ENCODE results near the gene UGT1A10. TPM values are rescaled to one million over a fixed set of nuclear protein-coding genes. Genes with fewer than 3 reads are reported as not detected.

Gene UGT1A10
- total and polyA plus RNA-seq, 2 donors (not counting 3 experiments of a cell fraction or from before 2014, with no cell fraction given) = not detected

- no peak for FAIRE-seq
- TF ChIP-seq JUN (IDR thresholded peaks at IDR 0.05; ENCODE audit: borderline replicate concordance, insufficient read depth, insufficient read length, low read depth) (no peak), POLR2AphosphoS5 (IDR thresholded peaks at IDR 0.05; ENCODE audit: insufficient read depth, low read depth, low read length) (no peak), MYC (IDR thresholded peaks at IDR 0.05; ENCODE audit: low read depth, low read length) (no peak), CTCF (IDR thresholded peaks at IDR 0.05; ENCODE audit: extremely low read depth in 1 of 2, insufficient read depth in 1 of 2, low read depth in 1 of 2, low read length in 2 of 2) (no peak), MAX (IDR thresholded peaks at IDR 0.05; ENCODE audit: insufficient read depth, insufficient read length) (no peak)
Observed at GRCh38 chr2:233758141-233758540, 121.9 kb downstream of the UGT1A10 start.

GRCh38 chr2:233758849-233759248 lies 122.6 kb downstream of the UGT1A10 start:
- H3K9me1 ChIP-seq (replicated peaks; ENCODE audit: control insufficient read depth, extremely low read depth, insufficient read depth, low read length) = no peaks in the 10 kb centered on the region
- ChIA-PET CTCF (no interaction called here), POLR2A (no interaction called here)
- FAIRE-seq (no peak), DNase-seq (ENCODE audit: low read depth, low spot score) (no peak)
- H2AFZ ChIP-seq (ENCODE audit: low read depth, low read length) = no peak overlapping the region
- no peaks in the 10 kb centered on the region for H4K20me1 ChIP-seq (replicated peaks; ENCODE audit: control insufficient read depth, extremely low read depth, insufficient read depth, low read length)
- no peak overlapping the region for H3K4me2 ChIP-seq (ENCODE audit: insufficient read depth, low read length)
- no peaks in the 10 kb centered on the region for H3K9me3 ChIP-seq (replicated peaks; ENCODE audit: control insufficient read depth, insufficient read depth, low read length)
- H3K9ac ChIP-seq (replicated peaks; ENCODE audit: extremely low read depth, insufficient read depth, low read length) = no peak overlapping the region
- no peaks in the 10 kb centered on the region for H3K4me1 ChIP-seq (ENCODE audit: control insufficient read depth, extremely low read depth, insufficient read depth, low read length)
- intact Hi-C loops (cut with micrococcal nuclease) = no loop called here
- no peak overlapping the region for H3K27ac ChIP-seq (ENCODE audit: insufficient read depth, low read depth, low read length)
- dilution Hi-C loops (cut with MboI; ENCODE audit: extremely low pct_ligation_motif_present, low sequenced_read_pairs) = no loop called here
- no TSS peak for BruUV-seq (replicated peaks)
- no peaks in the 10 kb centered on the region for H3K79me2 ChIP-seq (ENCODE audit: control insufficient read depth, insufficient read depth, low read length)
- TF ChIP-seq MAX (IDR thresholded peaks at IDR 0.05; ENCODE audit: insufficient read depth, insufficient read length) (no peak), CTCF (IDR thresholded peaks at IDR 0.05; ENCODE audit: extremely low read depth in 1 of 2, insufficient read depth in 1 of 2, low read depth in 1 of 2, low read length in 2 of 2) (no peak), POLR2A (IDR thresholded peaks at IDR 0.05; ENCODE audit: low read depth, low read length) (no peak), MYC (IDR thresholded peaks at IDR 0.05; ENCODE audit: low read depth, low read length) (no peak), JUN (IDR thresholded peaks at IDR 0.05; ENCODE audit: borderline replicate concordance, insufficient read depth, insufficient read length, low read depth) (no peak), GATA2 (IDR thresholded peaks at IDR 0.05; ENCODE audit: insufficient read depth, insufficient read length, low read depth, low read length) (no peak), POLR2AphosphoS5 (IDR thresholded peaks at IDR 0.05; ENCODE audit: insufficient read depth, low read depth, low read length) (no peak), FOS (IDR thresholded peaks at IDR 0.05; ENCODE audit: borderline replicate concordance, insufficient read depth, low read length) (no peak), EZH2 (IDR thresholded peaks at IDR 0.05; ENCODE audit: borderline replicate concordance, low read depth, low read length, severe bottlenecking) (no peak)
- no peaks in the 10 kb centered on the region for H3K36me3 ChIP-seq (ENCODE audit: control insufficient read depth in 2 of 2, extremely low read depth in 1 of 2, insufficient read depth in 2 of 2, low read length in 2 of 2)
- peaks cover 1 to 6% of the 10 kb centered on the region in 2 experiments for H3K27me3 ChIP-seq (ENCODE audit: control insufficient read depth in 2 of 2, insufficient read depth in 2 of 2, low read length in 2 of 2)
- H3K4me3 ChIP-seq (replicated peaks in 1 of 3; ENCODE audit: insufficient read depth in 1 of 3, low read depth in 1 of 3, low read length in 3 of 3) = no peak overlapping the region

More at GRCh38 chr2:233758141-233758540, 121.9 kb downstream of the UGT1A10 start:
- DNase-seq (ENCODE audit: low read depth, low spot score) = no peak
- Histone ChIP-seq H3K9ac (replicated peaks; ENCODE audit: extremely low read depth, insufficient read depth, low read length) (no peak overlapping the region), H3K4me3 (replicated peaks in 1 of 3; ENCODE audit: insufficient read depth in 1 of 3, low read depth in 1 of 3, low read length in 3 of 3) (no peak overlapping the region), H4K20me1 (replicated peaks; ENCODE audit: control insufficient read depth, extremely low read depth, insufficient read depth, low read length) (no peaks in the 10 kb centered on the region), H3K4me2 (ENCODE audit: insufficient read depth, low read length) (no peak overlapping the region), H3K9me3 (replicated peaks; ENCODE audit: control insufficient read depth, insufficient read depth, low read length) (no peaks in the 10 kb centered on the region), H3K4me1 (ENCODE audit: control insufficient read depth, extremely low read depth, insufficient read depth, low read length) (no peaks in the 10 kb centered on the region), H3K79me2 (ENCODE audit: control insufficient read depth, insufficient read depth, low read length) (no peaks in the 10 kb centered on the region), H3K27me3 (ENCODE audit: control insufficient read depth in 2 of 2, insufficient read depth in 2 of 2, low read length in 2 of 2) (peaks cover 0 to 6% of the 10 kb centered on the region in 2 experiments), H3K36me3 (ENCODE audit: control insufficient read depth in 2 of 2, extremely low read depth in 1 of 2, insufficient read depth in 2 of 2, low read length in 2 of 2) (no peaks in the 10 kb centered on the region), H2AFZ (ENCODE audit: low read depth, low read length) (no peak overlapping the region), H3K27ac (ENCODE audit: insufficient read depth, low read depth, low read length) (no peak overlapping the region), H3K9me1 (replicated peaks; ENCODE audit: control insufficient read depth, extremely low read depth, insufficient read depth, low read length) (no peaks in the 10 kb centered on the region)
- intact Hi-C loops (cut with micrococcal nuclease) = no loop called here
- no TSS peak for BruUV-seq (replicated peaks)
- CTCF ChIA-PET = no interaction called here
- POLR2A ChIA-PET = no interaction called here
- dilution Hi-C loops (cut with MboI; ENCODE audit: extremely low pct_ligation_motif_present, low sequenced_read_pairs) = no loop called here
